Erythroblast (primary cell): ENCODE results near the gene ZMYND15.
"Not testable (repeated sequence)": the region's sequence is repeated elsewhere in the genome, so short reads cannot be mapped to it uniquely, and the experiment has no call there.

Source experiments
- DNase-seq, 2 experiments: peaks; one replicate each; lab custom pipeline; 2025; lab: John Stamatoyannopoulos, UW
- GATA1 ChIP-seq: IDR thresholded peaks from 2 replicates; pipeline ENCODE4 v1.6.1; 2011; ENCODE audit warnings: low read depth, mild to moderate bottlenecking, control low read depth, low read length, moderate library complexity
- POLR2A ChIP-seq: IDR thresholded peaks from 2 replicates; pipeline ENCODE4 v1.6.1; 2011; ENCODE audit warnings: mild to moderate bottlenecking, low read length

ZMYND15 gene

DNA sequence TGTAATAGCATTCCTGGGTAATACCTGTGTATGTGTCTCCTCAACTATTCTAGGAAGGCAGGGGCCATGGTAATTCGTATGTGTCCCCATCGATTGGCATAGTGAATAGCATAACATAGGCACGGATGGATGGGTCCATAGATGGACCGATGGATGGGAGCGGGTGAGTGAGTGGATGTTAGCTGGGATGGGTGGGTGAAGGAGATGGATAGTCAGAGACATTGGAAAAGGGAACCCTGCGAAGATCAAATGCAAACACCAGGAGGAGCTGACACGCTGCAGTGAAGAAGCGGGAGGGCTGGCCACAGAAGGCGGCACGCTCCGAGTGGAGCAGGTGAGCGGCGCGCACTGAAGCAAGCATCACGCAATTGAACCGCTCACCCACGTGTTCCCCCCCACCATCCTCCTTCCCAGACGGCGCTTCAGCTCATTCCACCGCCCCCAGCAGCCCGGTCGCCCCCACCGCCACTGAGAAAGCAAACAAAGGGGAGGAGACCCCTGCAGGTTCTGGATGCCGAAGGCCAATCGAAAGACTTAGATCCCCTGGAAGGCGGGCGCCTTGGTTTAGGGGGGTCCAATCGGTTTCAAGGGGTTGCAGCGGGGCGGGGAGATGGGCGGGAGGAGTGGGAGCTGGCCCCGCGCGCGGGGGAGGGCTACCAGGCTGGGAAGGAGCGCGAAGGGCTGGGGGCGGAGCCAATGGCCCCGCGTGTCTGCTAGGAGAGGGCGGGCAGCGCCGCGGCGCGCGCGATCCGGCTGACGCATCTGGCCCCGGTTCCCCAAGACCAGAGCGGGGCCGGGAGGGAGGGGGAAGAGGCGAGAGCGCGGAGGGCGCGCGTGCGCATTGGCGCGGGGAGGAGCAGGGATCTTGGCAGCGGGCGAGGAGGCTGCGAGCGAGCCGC lies 29.6 kb upstream of the ZMYND15 start, which contains the start of gene ARRB2:
Gene ARRB2, plus strand, starts transcription at position 839 of the 899 bp plus-strand sequence. CDS start 90 bp downstream, outside the sequence.
- TF ChIP-seq POLR2A = peak; percentile 33
- no peak for TF ChIP-seq GATA1

DNA sequence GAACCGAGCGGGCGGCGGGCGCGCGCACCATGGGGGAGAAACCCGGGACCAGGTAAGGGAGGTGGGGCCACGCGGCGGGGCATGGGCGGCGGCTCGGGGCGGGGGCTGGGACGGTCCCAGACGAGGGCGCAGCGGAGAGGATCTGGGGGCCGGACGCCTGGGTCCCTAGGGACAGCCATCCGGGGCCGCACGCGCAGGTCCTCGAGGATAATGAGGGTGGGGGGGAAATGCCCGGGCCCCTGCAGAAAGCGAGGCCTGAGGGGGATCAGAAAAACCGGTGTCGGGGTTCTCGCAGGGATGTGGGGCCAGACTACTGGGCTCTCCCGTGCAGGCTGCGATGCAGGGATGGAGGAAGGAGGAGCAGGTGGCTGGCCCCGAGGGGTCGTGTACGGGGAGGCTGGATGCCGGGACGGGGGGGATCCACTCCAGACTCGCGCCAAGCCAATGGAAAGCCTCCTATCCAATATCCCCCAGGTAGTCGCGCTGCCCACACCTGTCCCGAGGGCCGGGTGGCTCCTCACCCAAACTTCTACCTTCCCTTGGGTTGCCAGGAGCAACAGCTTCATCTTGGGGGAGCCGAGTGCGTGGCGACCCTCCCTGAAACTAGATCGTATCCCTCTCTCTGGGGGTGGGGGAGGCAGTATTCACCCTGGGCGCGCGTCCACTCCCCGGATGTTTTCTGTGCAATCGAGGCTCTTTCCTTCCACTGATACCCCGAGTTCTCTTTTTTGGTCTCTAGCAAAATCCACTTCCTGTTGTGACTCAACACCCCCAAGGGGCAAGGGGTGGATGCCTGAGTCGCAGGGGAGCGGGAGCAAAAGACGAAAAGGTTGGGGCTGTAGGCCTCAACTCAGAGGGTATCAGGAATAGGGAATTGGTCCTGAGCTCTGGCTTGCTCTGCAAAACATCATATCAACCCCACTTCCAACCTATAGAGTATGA lies 28.7 kb upstream of the ZMYND15 start:
- TF ChIP-seq POLR2A (no peak), GATA1 (no peak)
- peak in 1 of 2 experiments; percentile 46 for DNase-seq

More for the DNA sequence above, 29.6 kb upstream of the ZMYND15 start, which contains the start of gene ARRB2:
- peak; percentile 99 for DNase-seq

DNA sequence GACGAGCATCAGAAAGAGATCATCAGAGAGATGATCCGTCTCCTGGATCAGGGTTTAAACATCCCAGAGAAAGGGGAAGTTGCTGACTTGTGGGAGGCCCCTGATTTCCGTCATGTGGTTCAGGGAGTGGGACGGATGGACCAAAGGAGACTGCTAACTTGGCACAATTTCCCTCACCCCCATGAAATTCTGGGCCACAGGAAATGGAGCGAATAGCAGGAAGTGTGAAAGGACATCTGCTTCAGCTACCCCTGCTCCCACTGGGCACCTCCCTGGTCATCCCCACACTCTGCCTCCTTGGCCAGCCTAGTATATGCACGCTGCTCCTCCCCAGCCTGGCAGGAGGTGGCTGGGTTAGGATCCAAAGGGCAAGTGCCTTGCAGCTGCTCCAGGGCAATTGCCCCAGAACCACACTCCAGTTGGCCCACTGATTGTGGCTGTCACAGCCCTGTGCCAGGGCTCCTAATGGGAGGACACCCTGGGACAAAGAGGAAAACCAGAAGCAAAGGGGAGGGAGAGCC lies 27.9 kb upstream of the ZMYND15 start:
- peak in 1 of 2 experiments; percentile 43 for DNase-seq
- TF ChIP-seq POLR2A (no peak), GATA1 (no peak)

DNA sequence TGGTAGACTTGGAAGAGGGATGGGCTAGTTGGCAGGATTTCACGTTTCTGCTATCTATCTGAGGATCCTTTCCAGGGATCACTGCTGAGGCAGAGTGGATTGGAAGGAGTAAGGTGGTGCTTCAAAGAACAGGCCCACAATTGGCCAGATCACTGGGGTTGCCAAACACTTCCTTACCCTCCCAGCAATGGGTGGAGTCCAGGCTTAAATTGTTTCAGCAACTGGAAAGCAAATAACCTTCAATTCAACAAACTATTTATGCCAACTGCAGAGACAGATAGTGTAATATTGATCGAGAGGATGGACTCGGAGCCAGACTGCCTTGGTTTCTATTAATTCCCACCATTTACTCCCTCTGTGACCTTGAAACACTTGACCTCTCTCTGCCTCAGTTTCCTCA lies 27.1 kb upstream of the ZMYND15 start:
- TF ChIP-seq GATA1 = no peak
- TF ChIP-seq POLR2A = no peak
- peak in 1 of 2 experiments; percentile 24 for DNase-seq

DNA sequence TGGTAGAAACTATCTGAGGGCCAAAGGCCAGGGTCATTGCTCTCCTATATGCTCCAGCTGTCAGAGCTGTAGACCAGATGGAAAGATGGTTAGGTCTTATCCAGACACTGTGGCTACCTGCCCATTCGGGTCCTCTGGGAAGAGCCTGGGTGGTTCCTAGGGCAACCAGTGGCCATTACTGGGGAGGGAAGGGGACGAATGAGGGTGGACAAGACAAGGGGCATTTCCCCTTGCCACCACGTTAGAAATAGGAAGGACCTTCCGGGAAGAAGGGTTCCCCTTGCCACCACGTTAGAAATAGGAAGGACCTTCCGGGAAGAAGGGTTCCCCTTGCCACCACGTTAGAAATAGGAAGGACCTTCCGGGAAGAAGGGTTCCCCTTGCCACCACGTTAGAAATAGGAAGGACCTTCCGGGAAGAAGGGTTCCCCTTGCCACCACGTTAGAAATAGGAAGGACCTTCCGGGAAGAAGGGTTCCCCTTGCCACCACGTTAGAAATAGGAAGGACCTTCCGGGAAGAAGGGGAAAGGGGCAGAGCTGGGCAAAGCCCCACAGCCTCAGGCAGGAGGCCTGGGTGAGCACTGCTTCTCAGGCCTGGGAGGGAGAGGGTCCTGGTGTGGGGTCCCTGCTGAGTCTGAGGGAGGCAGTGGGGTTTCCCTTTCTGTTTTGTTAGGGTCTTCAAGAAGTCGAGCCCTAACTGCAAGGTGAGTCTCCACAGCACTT lies 25.1 kb upstream of the ZMYND15 start:
- DNase-seq = not testable (repeated sequence)

DNA sequence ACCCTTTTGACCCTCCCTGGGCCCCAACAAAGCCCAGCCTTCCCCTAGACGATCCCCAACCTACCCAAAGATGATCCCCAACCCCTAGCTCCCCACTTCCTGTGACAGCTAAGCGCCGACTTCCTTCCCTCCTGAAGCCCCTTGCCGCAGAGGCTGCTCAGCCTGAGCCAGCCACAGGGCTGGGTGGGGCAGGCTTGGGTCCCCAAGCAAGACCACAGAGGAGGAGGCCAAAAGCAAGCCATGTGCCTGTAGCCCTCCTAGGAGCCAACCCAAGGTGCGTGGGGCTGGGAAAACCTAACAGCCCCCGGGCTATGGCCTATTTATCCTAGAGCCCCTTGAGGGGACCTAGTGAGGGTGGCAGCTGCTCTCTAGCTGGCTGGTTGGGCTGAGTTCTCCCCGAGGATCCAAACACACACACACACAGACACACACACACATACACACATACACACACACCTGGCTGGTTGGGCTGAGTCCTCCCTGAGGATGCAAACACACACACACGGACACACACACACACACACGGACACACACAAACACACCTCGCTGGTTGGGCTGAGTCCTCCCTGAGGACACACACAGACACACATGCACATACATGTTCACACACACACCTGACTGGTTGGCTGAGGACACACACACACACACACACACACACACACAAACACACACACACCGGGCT lies 24.4 kb upstream of the ZMYND15 start:
- TF ChIP-seq GATA1 = no peak
- TF ChIP-seq POLR2A = no peak
- no peak for DNase-seq

DNA sequence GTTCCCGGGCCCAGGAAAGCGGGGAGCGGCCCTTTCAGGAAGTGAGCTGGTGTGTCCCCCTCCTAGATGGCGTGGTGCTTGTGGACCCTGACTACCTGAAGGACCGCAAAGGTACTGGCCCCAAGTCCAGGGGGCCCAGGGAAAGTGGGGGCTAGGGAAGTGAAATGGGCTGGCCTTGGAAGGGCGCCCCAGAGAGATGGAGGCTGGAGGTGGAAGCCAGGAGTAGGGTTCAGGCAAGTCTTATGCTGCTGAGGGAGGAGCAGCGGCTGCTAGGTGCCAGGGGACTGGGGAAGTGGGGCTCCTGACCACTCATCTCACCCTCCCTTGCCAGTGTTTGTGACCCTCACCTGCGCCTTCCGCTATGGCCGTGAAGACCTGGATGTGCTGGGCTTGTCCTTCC lies 23.6 kb upstream of the ZMYND15 start:
- TF ChIP-seq POLR2A = no peak
- no peak for DNase-seq

DNA sequence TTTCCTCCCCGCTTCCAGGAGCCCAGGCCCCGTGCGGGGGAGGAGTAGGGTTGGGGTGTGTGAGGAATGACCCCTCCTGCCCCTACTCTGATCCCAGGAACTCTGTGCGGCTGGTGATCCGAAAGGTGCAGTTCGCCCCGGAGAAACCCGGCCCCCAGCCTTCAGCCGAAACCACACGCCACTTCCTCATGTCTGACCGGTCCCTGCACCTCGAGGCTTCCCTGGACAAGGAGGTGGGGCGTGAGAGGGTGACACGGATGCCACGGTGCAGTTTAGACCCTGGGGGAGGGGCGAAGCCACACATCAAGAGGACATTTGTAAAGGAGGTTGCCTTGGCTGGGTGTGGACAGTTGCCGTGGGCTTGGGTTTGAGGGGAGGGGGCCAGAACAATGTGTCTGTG lies 21.8 kb upstream of the ZMYND15 start:
- DNase-seq = no peak
- no peak for TF ChIP-seq GATA1
- no peak for TF ChIP-seq POLR2A

DNA sequence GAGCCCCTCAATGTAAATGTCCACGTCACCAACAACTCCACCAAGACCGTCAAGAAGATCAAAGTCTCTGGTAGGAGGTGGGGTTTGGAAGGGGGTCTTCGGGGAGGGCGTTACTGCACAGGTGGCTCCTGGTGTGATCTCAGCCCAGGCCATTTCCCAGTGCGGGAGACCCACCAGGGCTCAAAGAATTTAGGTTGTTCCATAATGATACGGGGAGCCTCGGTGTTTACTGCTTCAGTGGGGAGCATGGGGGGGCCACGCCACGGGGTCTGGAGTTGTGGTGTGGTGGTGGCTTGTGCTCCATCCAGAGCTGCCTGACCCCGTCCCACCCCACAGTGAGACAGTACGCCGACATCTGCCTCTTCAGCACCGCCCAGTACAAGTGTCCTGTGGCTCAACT lies 21.4 kb upstream of the ZMYND15 start:
- no peak for TF ChIP-seq GATA1

DNA sequence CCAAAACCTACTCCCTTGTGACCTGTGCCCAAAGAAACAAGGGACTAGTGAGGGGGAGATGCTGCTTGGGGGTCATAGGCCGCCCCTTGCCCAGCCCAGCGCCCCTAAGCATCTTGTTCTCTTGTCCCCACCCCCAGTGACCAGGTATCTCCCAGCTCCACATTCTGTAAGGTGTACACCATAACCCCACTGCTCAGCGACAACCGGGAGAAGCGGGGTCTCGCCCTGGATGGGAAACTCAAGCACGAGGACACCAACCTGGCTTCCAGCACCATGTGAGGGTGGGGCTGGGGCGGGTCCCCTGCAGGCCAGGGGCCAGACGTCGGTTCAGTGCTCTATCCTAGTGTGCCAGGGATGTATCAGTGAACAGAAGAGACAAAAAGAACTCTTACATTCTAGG lies 20.5 kb upstream of the ZMYND15 start:
- no peak for TF ChIP-seq GATA1
- no peak for TF ChIP-seq POLR2A
- DNase-seq = no peak

More for the DNA sequence above, 21.4 kb upstream of the ZMYND15 start:
- no peak for DNase-seq

DNA sequence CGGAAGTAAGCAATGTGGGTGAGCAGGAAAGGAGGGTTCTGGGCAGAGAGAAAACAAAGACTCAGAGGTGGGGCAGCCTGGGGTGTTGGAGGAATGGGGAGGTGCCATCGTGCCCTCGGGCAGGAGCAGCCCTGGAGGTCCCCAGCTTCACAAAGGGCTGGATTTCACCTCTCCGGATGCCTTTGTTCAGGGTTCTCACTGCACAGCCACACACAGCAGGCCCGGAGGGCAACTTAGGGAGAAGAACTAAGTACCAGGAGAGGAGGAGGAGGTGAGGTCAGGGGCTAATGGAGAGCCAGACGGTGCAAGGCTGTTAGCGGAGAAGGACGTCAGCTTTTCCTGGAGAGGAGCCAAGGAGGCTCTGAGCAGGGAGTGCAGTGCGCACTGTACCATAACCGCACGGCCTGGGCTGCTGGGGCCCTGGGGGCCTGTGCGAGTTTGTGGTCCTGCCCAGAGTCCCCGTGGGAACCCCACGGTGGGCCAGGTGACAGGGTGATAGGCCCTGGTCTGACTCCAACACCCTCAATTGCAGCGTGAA lies 19.9 kb upstream of the ZMYND15 start:
- TF ChIP-seq GATA1 = no peak
- TF ChIP-seq POLR2A = no peak
- peak in 1 of 2 experiments; percentile 25 for DNase-seq

DNA sequence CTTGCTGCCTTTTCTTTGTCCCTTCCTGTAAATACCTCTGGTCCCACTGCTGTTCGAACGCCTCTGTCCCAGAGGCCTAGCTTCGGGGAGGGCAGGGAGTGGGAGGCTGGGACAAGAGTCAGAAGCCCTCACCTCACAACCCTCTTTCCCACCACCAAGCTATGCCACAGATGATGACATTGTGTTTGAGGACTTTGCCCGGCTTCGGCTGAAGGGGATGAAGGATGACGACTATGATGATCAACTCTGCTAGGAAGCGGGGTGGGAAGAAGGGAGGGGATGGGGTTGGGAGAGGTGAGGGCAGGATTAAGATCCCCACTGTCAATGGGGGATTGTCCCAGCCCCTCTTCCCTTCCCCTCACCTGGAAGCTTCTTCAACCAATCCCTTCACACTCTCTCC lies 18.8 kb upstream of the ZMYND15 start:
- TF ChIP-seq GATA1 = no peak
- no peak for TF ChIP-seq POLR2A

More for the DNA sequence above, 18.8 kb upstream of the ZMYND15 start:
- no peak for DNase-seq
